ENCODE measurements around the gene NINJ2.

The NINJ2 gene

DNA sequence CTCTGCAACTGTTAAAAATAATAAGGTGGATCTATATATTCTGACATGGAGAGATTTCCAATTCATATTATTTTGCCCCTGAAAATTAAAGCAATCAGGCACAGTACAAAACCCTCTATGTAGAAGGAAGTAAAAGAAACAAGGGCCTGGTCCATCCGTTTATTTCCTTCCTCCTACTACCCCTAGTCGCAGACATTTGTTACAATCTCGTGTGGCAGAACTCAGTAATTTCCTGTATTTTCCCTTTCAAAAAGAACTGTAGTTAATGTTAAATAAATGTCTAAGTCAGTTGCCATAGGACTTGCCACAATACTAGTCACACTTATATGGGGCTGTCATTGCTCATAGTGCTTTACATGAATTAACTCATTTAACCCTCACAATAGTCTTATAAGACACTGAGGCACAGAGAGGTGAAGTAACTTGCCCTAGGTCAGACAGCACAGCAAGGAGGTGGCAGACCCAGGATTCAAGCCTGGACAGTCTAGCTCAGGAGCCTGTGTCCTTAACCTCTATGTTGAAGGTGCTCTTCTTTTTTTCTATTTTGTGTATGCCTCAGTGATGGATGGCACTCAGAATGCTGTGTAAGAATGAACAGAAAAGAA is 24.2 kb downstream of the NINJ2 start:
- no peaks in the 10 kb centered on the region for H3K27me3 ChIP-seq (ENCODE audit: insufficient read depth, low read length, poor library complexity)
- ATAC-seq (ENCODE audit: insufficient read depth, low read depth), result no peak
- H3K36me3 ChIP-seq (ENCODE audit: insufficient read depth, low read length), result no peaks in the 10 kb centered on the region
- H3K9ac ChIP-seq (ENCODE audit: low read depth, low read length), result no peak overlapping the region
- no peaks in the 10 kb centered on the region for H3K9me3 ChIP-seq (ENCODE audit: insufficient read depth, low read length, severe bottlenecking)
- H3K4me1 ChIP-seq (ENCODE audit: insufficient read depth, low read length), result peaks cover 21% of the 10 kb centered on the region
- DNase-seq, result no peak
- H3K79me2 ChIP-seq (ENCODE audit: insufficient read depth, low read length), result no peaks in the 10 kb centered on the region
- H4K20me1 ChIP-seq (ENCODE audit: insufficient read depth, low read length), result no peaks in the 10 kb centered on the region
- H2AFZ ChIP-seq (ENCODE audit: low read depth, low read length), result no peak overlapping the region
- H3K4me3 ChIP-seq (ENCODE audit: low read depth in 1 of 2, low read length in 2 of 2), result no peak overlapping the region
- no peak overlapping the region for H3K4me2 ChIP-seq (ENCODE audit: insufficient read depth, low read length)
- TF ChIP-seq, protein P1, sequence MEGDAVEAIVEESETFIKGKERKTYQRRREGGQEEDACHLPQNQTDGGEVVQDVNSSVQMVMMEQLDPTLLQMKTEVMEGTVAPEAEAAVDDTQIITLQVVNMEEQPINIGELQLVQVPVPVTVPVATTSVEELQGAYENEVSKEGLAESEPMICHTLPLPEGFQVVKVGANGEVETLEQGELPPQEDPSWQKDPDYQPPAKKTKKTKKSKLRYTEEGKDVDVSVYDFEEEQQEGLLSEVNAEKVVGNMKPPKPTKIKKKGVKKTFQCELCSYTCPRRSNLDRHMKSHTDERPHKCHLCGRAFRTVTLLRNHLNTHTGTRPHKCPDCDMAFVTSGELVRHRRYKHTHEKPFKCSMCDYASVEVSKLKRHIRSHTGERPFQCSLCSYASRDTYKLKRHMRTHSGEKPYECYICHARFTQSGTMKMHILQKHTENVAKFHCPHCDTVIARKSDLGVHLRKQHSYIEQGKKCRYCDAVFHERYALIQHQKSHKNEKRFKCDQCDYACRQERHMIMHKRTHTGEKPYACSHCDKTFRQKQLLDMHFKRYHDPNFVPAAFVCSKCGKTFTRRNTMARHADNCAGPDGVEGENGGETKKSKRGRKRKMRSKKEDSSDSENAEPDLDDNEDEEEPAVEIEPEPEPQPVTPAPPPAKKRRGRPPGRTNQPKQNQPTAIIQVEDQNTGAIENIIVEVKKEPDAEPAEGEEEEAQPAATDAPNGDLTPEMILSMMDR (IDR thresholded peaks at IDR 0.05; ENCODE audit: borderline replicate concordance, extremely low read depth, low read length, poor library complexity, severe bottlenecking), result no peak
- no peak for TF ChIP-seq EZH2 (IDR thresholded peaks at IDR 0.05; ENCODE audit: borderline replicate concordance, low read depth, low read length, severe bottlenecking)
- H3K27ac ChIP-seq (ENCODE audit: low read length), result no peak overlapping the region

- Histone ChIP-seq H3K4me3 (ENCODE audit: low read depth in 1 of 2, low read length in 2 of 2) (no peak overlapping the region), H3K4me1 (ENCODE audit: insufficient read depth, low read length) (no peaks in the 10 kb centered on the region), H4K20me1 (ENCODE audit: insufficient read depth, low read length) (no peaks in the 10 kb centered on the region), H3K79me2 (ENCODE audit: insufficient read depth, low read length) (no peaks in the 10 kb centered on the region), H3K27ac (ENCODE audit: low read length) (no peak overlapping the region), H3K36me3 (ENCODE audit: insufficient read depth, low read length) (no peaks in the 10 kb centered on the region), H3K4me2 (ENCODE audit: insufficient read depth, low read length) (no peak overlapping the region), H2AFZ (ENCODE audit: low read depth, low read length) (no peak overlapping the region), H3K27me3 (ENCODE audit: insufficient read depth, low read length, poor library complexity) (no peaks in the 10 kb centered on the region), H3K9me3 (ENCODE audit: insufficient read depth, low read length, severe bottlenecking) (no peaks in the 10 kb centered on the region), H3K9ac (ENCODE audit: low read depth, low read length) (no peak overlapping the region)
- TF ChIP-seq, protein P1 (IDR thresholded peaks at IDR 0.05; ENCODE audit: borderline replicate concordance, extremely low read depth, low read length, poor library complexity, severe bottlenecking), result no peak
- no peak for TF ChIP-seq EZH2 (IDR thresholded peaks at IDR 0.05; ENCODE audit: borderline replicate concordance, low read depth, low read length, severe bottlenecking)
- ATAC-seq (ENCODE audit: insufficient read depth, low read depth) (no peak), DNase-seq (no peak)
These were observed 26.6 kb downstream of the NINJ2 start for GRCh38 chr12:636632-637031.

DNA sequence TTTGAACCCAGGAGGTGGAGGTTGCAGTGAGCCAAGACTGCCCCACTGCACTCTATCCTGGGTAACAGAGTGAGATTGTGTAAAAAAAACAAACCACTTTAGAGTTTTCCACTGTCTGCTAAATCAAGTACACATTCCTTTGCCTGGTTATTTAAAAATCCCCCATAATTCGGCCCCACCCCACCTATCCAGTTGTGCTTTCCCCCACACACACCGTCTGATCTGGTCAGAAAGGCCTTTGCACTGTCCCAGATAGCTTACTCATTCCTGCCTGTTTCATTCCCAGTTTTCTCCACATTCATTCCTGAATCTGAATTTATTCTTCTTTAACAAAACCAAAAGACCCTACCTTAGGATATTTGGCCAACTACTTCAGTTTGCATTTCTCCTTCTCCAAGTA is 29.5 kb downstream of the NINJ2 start:
- no peak overlapping the region for H3K4me2 ChIP-seq (ENCODE audit: insufficient read depth, low read length)
- H3K4me1 ChIP-seq (ENCODE audit: insufficient read depth, low read length), result peaks cover 19% of the 10 kb centered on the region
- no peak overlapping the region for H2AFZ ChIP-seq (ENCODE audit: low read depth, low read length)
- H3K27me3 ChIP-seq (ENCODE audit: insufficient read depth, low read length, poor library complexity), result no peaks in the 10 kb centered on the region
- no peaks in the 10 kb centered on the region for H3K9me3 ChIP-seq (ENCODE audit: insufficient read depth, low read length, severe bottlenecking)
- no peaks in the 10 kb centered on the region for H4K20me1 ChIP-seq (ENCODE audit: insufficient read depth, low read length)
- no peak overlapping the region for H3K27ac ChIP-seq (ENCODE audit: low read length)
- no peak for DNase-seq
- H3K4me3 ChIP-seq (ENCODE audit: low read depth in 1 of 2, low read length in 2 of 2), result no peak overlapping the region
- H3K9ac ChIP-seq (ENCODE audit: low read depth, low read length), result no peak overlapping the region
- TF ChIP-seq EZH2 (IDR thresholded peaks at IDR 0.05; ENCODE audit: borderline replicate concordance, low read depth, low read length, severe bottlenecking), result no peak
- TF ChIP-seq, protein P1 (IDR thresholded peaks at IDR 0.05; ENCODE audit: borderline replicate concordance, extremely low read depth, low read length, poor library complexity, severe bottlenecking), result no peak
- no peaks in the 10 kb centered on the region for H3K36me3 ChIP-seq (ENCODE audit: insufficient read depth, low read length)
- ATAC-seq (ENCODE audit: insufficient read depth, low read depth), result no peak
- H3K79me2 ChIP-seq (ENCODE audit: insufficient read depth, low read length), result no peaks in the 10 kb centered on the region

Data from DND-41 (cell line).